Fibroblast of villous mesenchyme (primary cell): ENCODE measurements around the gene TMEM44. TPM values are rescaled to one million over a fixed set of nuclear protein-coding genes. Genes with fewer than 3 reads are reported as not detected.

Experiments used
- DNase-seq: peaks from one replicate; pipeline ENCODE4 v3.0.0-alpha.2; 2010; ENCODE audit warnings: low read depth
- H3K4me3 ChIP-seq: 2 replicates; pipeline ENCODE4 v1.5.1; 2011; ENCODE audit warnings: low read depth, mild to moderate bottlenecking, low read length
- total RNA-seq: library from RNA; depleted of rRNA; stranded (reverse); fragments of >200 nt; gene quantifications from 2 replicates; pipeline ENCODE4 v1.2.3, GENCODE V29; 2012
- TF ChIP-seq, protein P1 (sequence below): IDR thresholded peaks from 2 replicates; pipeline ENCODE4 v1.5.1; 2012; ENCODE audit warnings: low read depth, mild to moderate bottlenecking, low read length; ENCODE audit not compliant: insufficient read depth

TMEM44 gene
- total RNA-seq, 1 donor: 11.7 TPM

DNA sequence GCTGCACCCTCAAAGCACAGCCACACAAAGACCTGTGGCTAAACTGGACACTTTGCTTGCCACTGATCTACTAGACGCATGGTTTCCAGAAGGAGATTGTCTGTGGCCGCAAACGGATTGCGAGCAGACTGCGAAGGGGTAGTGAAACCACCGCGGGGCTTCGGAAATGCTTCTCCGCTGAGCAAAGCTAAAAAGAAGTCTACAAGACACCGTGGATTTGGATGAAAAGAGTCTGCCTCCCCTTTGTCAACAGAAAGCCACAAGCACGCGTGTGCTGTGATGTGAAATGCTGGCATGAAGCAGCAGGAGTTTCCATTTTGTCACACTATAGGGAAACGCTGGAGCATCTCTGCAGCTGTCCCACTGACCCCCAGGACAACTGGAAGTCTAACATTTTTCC lies 63.0 kb downstream of the TMEM44 start:
- DNase-seq: no peak
- no peak overlapping the region for H3K4me3 ChIP-seq
- TF ChIP-seq, protein P1, sequence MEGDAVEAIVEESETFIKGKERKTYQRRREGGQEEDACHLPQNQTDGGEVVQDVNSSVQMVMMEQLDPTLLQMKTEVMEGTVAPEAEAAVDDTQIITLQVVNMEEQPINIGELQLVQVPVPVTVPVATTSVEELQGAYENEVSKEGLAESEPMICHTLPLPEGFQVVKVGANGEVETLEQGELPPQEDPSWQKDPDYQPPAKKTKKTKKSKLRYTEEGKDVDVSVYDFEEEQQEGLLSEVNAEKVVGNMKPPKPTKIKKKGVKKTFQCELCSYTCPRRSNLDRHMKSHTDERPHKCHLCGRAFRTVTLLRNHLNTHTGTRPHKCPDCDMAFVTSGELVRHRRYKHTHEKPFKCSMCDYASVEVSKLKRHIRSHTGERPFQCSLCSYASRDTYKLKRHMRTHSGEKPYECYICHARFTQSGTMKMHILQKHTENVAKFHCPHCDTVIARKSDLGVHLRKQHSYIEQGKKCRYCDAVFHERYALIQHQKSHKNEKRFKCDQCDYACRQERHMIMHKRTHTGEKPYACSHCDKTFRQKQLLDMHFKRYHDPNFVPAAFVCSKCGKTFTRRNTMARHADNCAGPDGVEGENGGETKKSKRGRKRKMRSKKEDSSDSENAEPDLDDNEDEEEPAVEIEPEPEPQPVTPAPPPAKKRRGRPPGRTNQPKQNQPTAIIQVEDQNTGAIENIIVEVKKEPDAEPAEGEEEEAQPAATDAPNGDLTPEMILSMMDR: no peak

DNA sequence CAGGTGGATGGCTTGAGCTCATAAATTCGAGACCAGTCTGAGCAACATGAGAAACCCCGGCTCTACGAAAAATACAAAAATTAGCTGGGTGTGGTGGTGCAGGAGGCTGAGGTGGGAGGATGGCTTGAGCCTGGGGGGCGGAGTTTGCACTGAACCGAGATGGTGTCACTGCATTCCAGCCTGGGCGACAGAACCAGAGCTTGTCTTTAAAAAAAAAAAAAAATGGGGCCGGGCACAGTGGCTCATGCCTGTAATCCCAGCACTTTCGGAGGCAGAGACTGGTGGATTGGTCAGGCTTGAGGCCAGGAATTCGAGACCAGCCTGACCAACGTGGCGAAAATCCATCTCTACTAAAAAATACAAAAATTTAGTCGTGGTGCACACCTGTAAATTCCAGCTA lies 64.0 kb downstream of the TMEM44 start:
- TF ChIP-seq, protein P1: no peak
- DNase-seq: no peak
- H3K4me3 ChIP-seq: no peak overlapping the region

DNA sequence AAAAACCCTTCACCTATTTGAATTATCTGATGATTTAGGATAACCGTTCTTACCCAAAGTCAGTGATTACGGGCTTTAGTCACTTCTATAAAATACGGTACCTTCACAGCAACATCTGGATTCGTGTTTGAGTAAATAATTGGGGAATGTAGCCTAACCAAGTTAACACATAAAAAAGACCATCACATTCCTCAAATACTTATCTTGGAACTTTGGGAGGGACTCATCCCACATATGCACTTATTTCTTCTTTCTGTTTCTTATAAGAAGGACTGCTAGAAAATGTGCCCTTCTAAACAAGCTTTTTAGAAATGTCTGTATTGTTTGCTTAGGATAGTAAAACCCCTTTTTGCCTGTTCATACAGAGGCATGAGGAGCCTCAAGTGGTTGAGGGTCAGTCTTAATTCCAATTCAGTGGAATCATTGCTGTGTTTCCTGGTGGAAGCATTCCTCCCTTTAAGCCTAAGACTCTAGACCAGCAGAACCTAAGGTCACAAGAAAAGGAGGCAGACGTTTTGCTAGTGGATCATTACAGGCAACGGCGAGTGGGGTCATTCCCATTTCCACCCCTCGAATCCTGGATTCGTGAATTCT lies 67.5 kb downstream of the TMEM44 start:
- no peak overlapping the region for H3K4me3 ChIP-seq
- peak; percentile 90 for DNase-seq
- TF ChIP-seq, protein P1: no peak

- TF ChIP-seq, protein P1: no peak
- no peak overlapping the region for H3K4me3 ChIP-seq
- no peak for DNase-seq
Observed at GRCh38 chr3:194562986-194563385, 70.2 kb downstream of the TMEM44 start.

GRCh38 chr3:194561306-194561974 lies 71.8 kb downstream of the TMEM44 start:
- peak; percentile 95 for DNase-seq
- TF ChIP-seq, protein P1: no peak
- no peak overlapping the region for H3K4me3 ChIP-seq

- H3K4me3 ChIP-seq: no peak overlapping the region
- no peak for DNase-seq
- TF ChIP-seq, protein P1: no peak
Observed at GRCh38 chr3:194560047-194560446, 73.2 kb downstream of the TMEM44 start.
